Renal pelvis (tissue), 4 donors: ENCODE results near the gene AFF4. TPM values are rescaled to one million over a fixed set of nuclear protein-coding genes. Genes with fewer than 3 reads are reported as not detected.

Experiments used
- DNase-seq: peaks from one replicate; pipeline ENCODE4 v3.0.0-alpha.2; 2013
- polyA plus RNA-seq, 3 donors: library from polyadenylated mRNA; unstranded; fragments of 120-200 nt; gene quantifications; one replicate each; pipeline ENCODE4 v1.2.1, GENCODE V29; 2013; ENCODE audit not compliant: insufficient read length in 3 of 3

The AFF4 gene
- polyA plus RNA-seq, 3 donors: 52.5 to 67.5 (median 64.0) TPM

GRCh38 chr5:132829742-132830435 is 133.5 kb downstream of the AFF4 start:
- DNase-seq: peak; percentile 78

GRCh38 chr5:132828846-132829494 is 134.5 kb downstream of the AFF4 start:
- no peak for DNase-seq

- no peak for DNase-seq
These were observed 135.3 kb downstream of the AFF4 start for GRCh38 chr5:132827943-132828673.

GRCh38 chr5:132826424-132827082 is 136.9 kb downstream of the AFF4 start:
- DNase-seq: no peak

GRCh38 chr5:132825834-132826391 is 137.5 kb downstream of the AFF4 start:
- no peak for DNase-seq

Other genes starting within 250 kb of the AFF4 start
- 10 to 100 TPM; 19.7 to 35.9 (median 23.5) TPM for gene KIF3A, start 226.1 kb downstream of the AFF4 start, polyA plus RNA-seq
- 1 to 10 TPM; 2.6 to 4.1 (median 3.1) TPM for gene CCNI2, start 216.2 kb downstream of the AFF4 start, polyA plus RNA-seq
- gene SEPTIN8, start 186.4 kb downstream of the AFF4 start, polyA plus RNA-seq: 10 to 100 TPM; 79.1 to 87.7 (median 84.1) TPM
- 1 to 10 TPM; 3.9 to 5.2 (median 4.9) TPM for gene SOWAHA, start 150.3 kb downstream of the AFF4 start, polyA plus RNA-seq
- 10 to 100 TPM; 12.7 to 20.9 (median 20.6) TPM for gene SHROOM1, start 133.0 kb downstream of the AFF4 start, polyA plus RNA-seq
- 1 to 10 TPM; 1.1 to 2.2 (median 2.0) TPM for gene GDF9, start 97.2 kb downstream of the AFF4 start, polyA plus RNA-seq
- 100 to 1,000 TPM; 199 to 253 (median 242) TPM for gene UQCRQ, start 97.0 kb downstream of the AFF4 start, polyA plus RNA-seq
- 1 to 10 TPM; 4.0 to 9.9 (median 8.0) TPM for gene LEAP2, start 90.0 kb downstream of the AFF4 start, polyA plus RNA-seq
- gene ZCCHC10, start 62.9 kb upstream of the AFF4 start, polyA plus RNA-seq: 10 to 100 TPM; 29.5 to 33.1 (median 30.9) TPM
- gene HSPA4, start 88.4 kb upstream of the AFF4 start, polyA plus RNA-seq: 100 to 1,000 TPM; 110 to 138 (median 131) TPM